A549 (cell line): ENCODE measurements around the gene RNF123. TPM values are rescaled to one million over a fixed set of nuclear protein-coding genes. Genes with fewer than 3 reads are reported as not detected.

Source experiments
- ATAC-seq, 2 experiments: fragments of 200-7000 bp in 1 of 2; fragments of >200 bp in 1 of 2; cut with Nextera tagmentation in 1 of 2; cut with Tn5 transposase in 1 of 2; 3 replicates each; pipeline versions ENCODE4 v1.8.0 to v1.9.1; 2018 to 2020; ENCODE audit warnings: mild to moderate bottlenecking in 1 of 2, moderate library complexity in 1 of 2
- CTCF ChIA-PET: fragments of 300-600 bp; sonication (Branson Sonifier 250); formaldehyde crosslinking; extraction: SDS; loops from one replicate; lab custom pipeline; 2021; ENCODE audit warnings: antibody characterized with exemption, inconsistent platforms; lab: Yijun Ruan, JAX
- POLR2A ChIA-PET: fragments of 350-600 bp; formaldehyde crosslinking; extraction: SDS; loops from one replicate; lab custom pipeline; 2021; ENCODE audit warnings: antibody characterized with exemption, inconsistent platforms; lab: Yijun Ruan, JAX
- DNase-seq, 2 experiments: peaks; one replicate each; pipeline versions ENCODE4 v3.0.0 to v3.0.0-alpha.2; 2011 to 2016; ENCODE audit warnings: low read depth in 1 of 2, low spot score in 1 of 2
- FAIRE-seq: peaks from 2 replicates; lab custom pipeline; 2011; peaks lifted over from hg19 to GRCh38; lab: Jason Lieb, UNC
- H3K27ac ChIP-seq, 2 experiments: fragments of >200 bp; sonication (Bioruptor Twin); formaldehyde crosslinking; 3 replicates each; pipeline ENCODE4 v1.5.1; 2016 to 2017
- H3K4me1 ChIP-seq: fragments of >200 bp; sonication (Bioruptor Twin); formaldehyde crosslinking; 3 replicates; pipeline ENCODE4 v1.6.1; 2016
- H3K4me2 ChIP-seq: fragments of >200 bp; sonication (Bioruptor Twin); formaldehyde crosslinking; 3 replicates; pipeline ENCODE4 v1.6.1; 2016
- H3K4me3 ChIP-seq: fragments of >200 bp; sonication (Bioruptor Twin); formaldehyde crosslinking; 3 replicates; pipeline ENCODE4 v1.5.1; 2016
- H3K9me3 ChIP-seq: fragments of >200 bp; sonication (Bioruptor Twin); formaldehyde crosslinking; 3 replicates; pipeline ENCODE4 v1.6.1; 2016
- BCL3 ChIP-seq: fragments of >200 bp; sonication (Bioruptor Twin); formaldehyde crosslinking; IDR thresholded peaks from 3 replicates; pipeline ENCODE4 v1.6.1; 2016
- CEBPB ChIP-seq, 2 experiments: fragments of >200 bp in 1 of 2; sonication (Bioruptor Twin) in 1 of 2; formaldehyde crosslinking in 1 of 2; IDR thresholded peaks; 2 replicates each; pipeline ENCODE4 v1.6.1; 2012 to 2016
- CHD4 ChIP-seq: fragments of 200-600 bp; sonication (generic); IDR thresholded peaks from 2 replicates; pipeline ENCODE4 v1.6.1; 2016; ENCODE audit warnings: antibody characterized with exemption, mild to moderate bottlenecking, borderline replicate concordance
- EHF ChIP-seq: fragments of 250-450 bp; sonication (Bioruptor Pico); IDR thresholded peaks from 2 replicates; pipeline ENCODE4 v1.5.0; 2020; ENCODE audit warnings: mild to moderate bottlenecking
- EHMT2 ChIP-seq: fragments of 200-600 bp; sonication (generic); IDR thresholded peaks from 2 replicates; pipeline ENCODE4 v1.6.1; 2016; ENCODE audit warnings: antibody characterized with exemption, low read depth, mild to moderate bottlenecking, moderate library complexity
- EP300 ChIP-seq, 2 experiments: fragments of >200 bp; sonication (Bioruptor Twin); formaldehyde crosslinking; IDR thresholded peaks; 2 replicates in 1 of 2; 3 replicates in 1 of 2; pipeline ENCODE4 v1.6.1; 2016 to 2017
- FOSL2 ChIP-seq, 2 experiments: fragments of 450-650 bp in 1 of 2; fragments of >200 bp in 1 of 2; sonication (Bioruptor Twin) in 1 of 2; formaldehyde crosslinking; IDR thresholded peaks; 2 replicates each; pipeline versions ENCODE4 v1.5.0 to v1.6.1; 2016 to 2020; ENCODE audit warnings: mild to moderate bottlenecking in 1 of 2, moderate library complexity in 1 of 2
- FOXS1 ChIP-seq: fragments of 250-450 bp; sonication (Bioruptor Pico); IDR thresholded peaks from 2 replicates; pipeline ENCODE4 v1.5.0; 2020; ENCODE audit warnings: mild to moderate bottlenecking, moderate library complexity
- HES2 ChIP-seq: fragments of >200 bp; sonication (Bioruptor Twin); formaldehyde crosslinking; IDR thresholded peaks from 2 replicates; pipeline ENCODE4 v1.6.1; 2016
- HOXA7 ChIP-seq: fragments of 250-450 bp; sonication (Bioruptor Pico); IDR thresholded peaks from 2 replicates; pipeline ENCODE4 v1.5.0; 2020; ENCODE audit warnings: mild to moderate bottlenecking, moderate library complexity
- KDM1A ChIP-seq: fragments of 200-600 bp; sonication (generic); IDR thresholded peaks from 2 replicates; pipeline ENCODE4 v1.6.1; 2016; ENCODE audit warnings: low read depth, mild to moderate bottlenecking
- KDM5A ChIP-seq: fragments of 200-600 bp; sonication (generic); IDR thresholded peaks from 2 replicates; pipeline ENCODE4 v1.6.1; 2016; ENCODE audit warnings: antibody characterized with exemption, mild to moderate bottlenecking
- PHF8 ChIP-seq: fragments of 200-600 bp; sonication (generic); IDR thresholded peaks from 2 replicates; pipeline ENCODE4 v1.6.1; 2016; ENCODE audit warnings: low read depth, mild to moderate bottlenecking, antibody characterized with exemption, moderate library complexity, borderline replicate concordance
- RFX5 ChIP-seq: fragments of 450-650 bp; IDR thresholded peaks from 2 replicates; pipeline ENCODE4 v1.7.1; 2014; ENCODE audit warnings: antibody characterized with exemption, mild to moderate bottlenecking, moderate library complexity
- SMC3 ChIP-seq: fragments of >200 bp; sonication (Bioruptor Twin); formaldehyde crosslinking; IDR thresholded peaks from 3 replicates; pipeline ENCODE4 v1.6.1; 2018; ENCODE audit warnings: inconsistent platforms
- WGBS: methylation state at CpG from one replicate; pipeline ENCODE4 v1.1.6; 2017; ENCODE audit errors: missing lambda C conversion rate; 5-methylcytosine and 5-hydroxymethylcytosine counted together
- polyA plus RNA-seq, 4 experiments: library from polyadenylated mRNA; depleted of rRNA in 3 of 4; stranded (reverse); fragments of >200 nt; fragmentation: RNase III in 1 of 4; extraction: RNeasy Plus Mini Kit Qiagen cat#74134 plus additional on column Dnase treatment in 1 of 4; gene quantifications; 2 replicates in 3 of 4; 3 replicates in 1 of 4; pipeline ENCODE4 v1.2.3, GENCODE V29; 2011 to 2017
- small RNA-seq, 6 experiments: library from RNA; depleted of rRNA; stranded (forward); fragments of <200 nt; gene quantifications; one replicate each; pipeline ENCODE3, GENCODE V24; 2012
- TF ChIP-seq, protein P1 (sequence below): fragments of 250-450 bp; sonication (Bioruptor Pico); IDR thresholded peaks from 2 replicates; pipeline ENCODE4 v1.5.0; 2021; ENCODE audit warnings: mild to moderate bottlenecking, moderate library complexity, borderline replicate concordance

RNF123 gene
- polyA plus RNA-seq, 2 of the 4 experiments (the other 2 are of a cell fraction): 14.4 to 16.0 TPM

GRCh38 chr3:49769286-49769915 lies 80.0 kb downstream of the RNF123 start:
- H3K9me3 ChIP-seq: no peaks in the 10 kb centered on the region
- no peak overlapping the region for H3K4me2 ChIP-seq
- 92% methylated on average over 3 of the region's 3 CpGs for WGBS
- peaks cover 3% of the 10 kb centered on the region; the same call in 2 of the 3 replicates for H3K4me1 ChIP-seq
- ATAC-seq (no peak), FAIRE-seq (no peak), DNase-seq (no peak)
- H3K4me3 ChIP-seq: no peak overlapping the region
- CTCF ChIA-PET: interaction anchor here (0.8 to 1.2 kb wide), 2 partner anchors 27 to 69 kb away, joined by 3 to 5 read pairs; no protein-coding TSS in a partner anchor
- no peak overlapping the region for H3K27ac ChIP-seq
- TF ChIP-seq EHF (no peak), FOSL2 (IDR thresholded peaks at IDR 0.05) (no peak), FOSL2 (CRISPR knock-in tag; IDR thresholded peaks at IDR 0.05) (no peak), EHMT2 (no peak), SMC3 (no peak), HOXA7 (CRISPR knock-in tag) (no peak), FOXS1 (no peak)
- TF ChIP-seq, protein P1, sequence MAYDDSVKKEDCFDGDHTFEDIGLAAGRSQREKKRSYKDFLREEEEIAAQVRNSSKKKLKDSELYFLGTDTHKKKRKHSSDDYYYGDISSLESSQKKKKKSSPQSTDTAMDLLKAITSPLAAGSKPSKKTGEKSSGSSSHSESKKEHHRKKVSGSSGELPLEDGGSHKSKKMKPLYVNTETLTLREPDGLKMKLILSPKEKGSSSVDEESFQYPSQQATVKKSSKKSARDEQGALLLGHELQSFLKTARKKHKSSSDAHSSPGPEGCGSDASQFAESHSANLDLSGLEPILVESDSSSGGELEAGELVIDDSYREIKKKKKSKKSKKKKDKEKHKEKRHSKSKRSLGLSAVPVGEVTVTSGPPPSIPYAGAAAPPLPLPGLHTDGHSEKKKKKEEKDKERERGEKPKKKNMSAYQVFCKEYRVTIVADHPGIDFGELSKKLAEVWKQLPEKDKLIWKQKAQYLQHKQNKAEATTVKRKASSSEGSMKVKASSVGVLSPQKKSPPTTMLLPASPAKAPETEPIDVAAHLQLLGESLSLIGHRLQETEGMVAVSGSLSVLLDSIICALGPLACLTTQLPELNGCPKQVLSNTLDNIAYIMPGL (CRISPR knock-in tag): no peak
- POLR2A ChIA-PET: no interaction called here

DNA sequence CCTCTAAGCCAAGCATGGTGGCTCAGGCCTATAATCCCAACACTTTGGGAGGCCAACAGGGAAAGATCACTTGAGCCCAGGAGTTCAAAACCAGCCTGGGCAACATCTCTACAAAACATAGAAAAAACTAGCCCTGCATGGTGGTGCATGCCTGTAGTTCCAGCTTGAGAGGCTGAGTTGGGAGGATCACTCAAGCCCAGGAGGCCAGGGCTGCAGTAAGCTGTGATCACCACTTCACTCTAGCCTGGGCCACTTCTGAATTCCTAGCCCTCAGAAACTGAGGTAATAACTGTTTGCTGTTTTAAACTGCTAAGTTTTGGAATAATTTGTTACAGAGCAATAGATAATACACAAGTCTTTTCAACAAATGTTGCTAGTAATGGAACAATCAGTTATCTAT lies 80.6 kb downstream of the RNF123 start:
- POLR2A ChIA-PET: no interaction called here
- H3K4me2 ChIP-seq: no peak overlapping the region
- H3K4me3 ChIP-seq: no peak overlapping the region
- peaks cover 8% of the 10 kb centered on the region; the same call in 2 of the 3 replicates for H3K4me1 ChIP-seq
- H3K27ac ChIP-seq: no peak overlapping the region
- DNase-seq (no peak), FAIRE-seq (no peak), ATAC-seq (no peak)
- CTCF ChIA-PET: interaction anchor here (0.8 to 1.2 kb wide), 2 partner anchors 27 to 69 kb away, joined by 3 to 5 read pairs; no protein-coding TSS in a partner anchor
- H3K9me3 ChIP-seq: no peaks in the 10 kb centered on the region
- TF ChIP-seq CEBPB (IDR thresholded peaks at IDR 0.05): no peak
- TF ChIP-seq EP300 (IDR thresholded peaks at IDR 0.05): no peak
- no peak for TF ChIP-seq HES2
- no peak for TF ChIP-seq KDM1A
- TF ChIP-seq CHD4: no peak
- no peak for TF ChIP-seq RFX5
- TF ChIP-seq PHF8: no peak
- TF ChIP-seq BCL3: no peak
- no peak for TF ChIP-seq KDM5A

Small RNA genes lying within 50 kb of the gene (small RNA-seq; reads per million reads assigned to genes)
- gene AMIGO3 (0 reads per million in 6 experiments), gene COX6CP14 (0 reads per million in 6 experiments)

Other genes starting within 250 kb of the RNF123 start
- 46.6 and 70.8 TPM in 2 replicates for gene DAG1, start 219.3 kb upstream of the RNF123 start, polyA plus RNA-seq (2011; rRNA removed)
- 57.1 to 59.6 TPM (median 59.4 TPM) in 3 replicates for gene DAG1, start 219.3 kb upstream of the RNF123 start, polyA plus RNA-seq (2017; fragmentation: RNase III; extraction: RNeasy Plus Mini Kit Qiagen cat#74134 plus additional on column Dnase treatment)
- gene BSN, start 135.1 kb upstream of the RNF123 start, polyA plus RNA-seq (2011; rRNA removed): 0.04 and 0.05 TPM in 2 replicates
- gene BSN, start 135.1 kb upstream of the RNF123 start, polyA plus RNA-seq (2017; fragmentation: RNase III; extraction: RNeasy Plus Mini Kit Qiagen cat#74134 plus additional on column Dnase treatment): 0.03 to 0.08 TPM (median 0.08 TPM) in 3 replicates
- gene APEH, start 15.2 kb upstream of the RNF123 start, polyA plus RNA-seq (2011; rRNA removed): 60.8 and 74.9 TPM in 2 replicates
- 57.9 to 66.9 TPM (median 64.9 TPM) in 3 replicates for gene APEH, start 15.2 kb upstream of the RNF123 start, polyA plus RNA-seq (2017; fragmentation: RNase III; extraction: RNeasy Plus Mini Kit Qiagen cat#74134 plus additional on column Dnase treatment)
- gene MST1, start 83 bp upstream of the RNF123 start, polyA plus RNA-seq (2011; rRNA removed): 3.6 and 5.0 TPM in 2 replicates
- gene MST1, start 83 bp upstream of the RNF123 start, polyA plus RNA-seq (2017; fragmentation: RNase III; extraction: RNeasy Plus Mini Kit Qiagen cat#74134 plus additional on column Dnase treatment): 3.2 to 6.9 TPM (median 4.9 TPM) in 3 replicates
- gene AMIGO3, start 30.1 kb downstream of the RNF123 start, polyA plus RNA-seq (2011; rRNA removed): 0.03 TPM in 1 of 2 replicates, not detected in the other
- 0.13 TPM in 1 of 3 replicates, not detected in the others for gene AMIGO3, start 30.1 kb downstream of the RNF123 start, polyA plus RNA-seq (2017; fragmentation: RNase III; extraction: RNeasy Plus Mini Kit Qiagen cat#74134 plus additional on column Dnase treatment)
- gene GMPPB, start 34.4 kb downstream of the RNF123 start, polyA plus RNA-seq (2011; rRNA removed): 12.2 and 12.9 TPM in 2 replicates
- gene GMPPB, start 34.4 kb downstream of the RNF123 start, polyA plus RNA-seq (2017; fragmentation: RNase III; extraction: RNeasy Plus Mini Kit Qiagen cat#74134 plus additional on column Dnase treatment): 22.1 to 26.9 TPM (median 24.1 TPM) in 3 replicates
- gene IP6K1, start 97.0 kb downstream of the RNF123 start, polyA plus RNA-seq (2011; rRNA removed): 22.2 and 28.9 TPM in 2 replicates
- 15.2 to 16.3 TPM (median 16.2 TPM) in 3 replicates for gene IP6K1, start 97.0 kb downstream of the RNF123 start, polyA plus RNA-seq (2017; fragmentation: RNase III; extraction: RNeasy Plus Mini Kit Qiagen cat#74134 plus additional on column Dnase treatment)
- 0.54 and 0.71 TPM in 2 replicates for gene CDHR4, start 110.3 kb downstream of the RNF123 start, polyA plus RNA-seq (2011; rRNA removed)
- gene CDHR4, start 110.3 kb downstream of the RNF123 start, polyA plus RNA-seq (2017; fragmentation: RNase III; extraction: RNeasy Plus Mini Kit Qiagen cat#74134 plus additional on column Dnase treatment): 0.52 to 1.1 TPM (median 0.66 TPM) in 3 replicates
- 0.21 and 0.39 TPM in 2 replicates for gene INKA1, start 113.7 kb downstream of the RNF123 start, polyA plus RNA-seq (2011; rRNA removed)
- 0.51 to 0.75 TPM (median 0.74 TPM) in 3 replicates for gene INKA1, start 113.7 kb downstream of the RNF123 start, polyA plus RNA-seq (2017; fragmentation: RNase III; extraction: RNeasy Plus Mini Kit Qiagen cat#74134 plus additional on column Dnase treatment)
- 0.22 and 0.33 TPM in 2 replicates for gene UBA7, start 124.4 kb downstream of the RNF123 start, polyA plus RNA-seq (2011; rRNA removed)
- gene UBA7, start 124.4 kb downstream of the RNF123 start, polyA plus RNA-seq (2017; fragmentation: RNase III; extraction: RNeasy Plus Mini Kit Qiagen cat#74134 plus additional on column Dnase treatment): 0.54 to 0.63 TPM (median 0.62 TPM) in 3 replicates
- 10.2 and 10.7 TPM in 2 replicates for gene TRAIP, start 167.0 kb downstream of the RNF123 start, polyA plus RNA-seq (2011; rRNA removed)
- 10.7 to 11.9 TPM (median 11.5 TPM) in 3 replicates for gene TRAIP, start 167.0 kb downstream of the RNF123 start, polyA plus RNA-seq (2017; fragmentation: RNase III; extraction: RNeasy Plus Mini Kit Qiagen cat#74134 plus additional on column Dnase treatment)
- gene CAMKV, start 180.3 kb downstream of the RNF123 start, polyA plus RNA-seq (2011; rRNA removed): 0.20 and 0.31 TPM in 2 replicates
- 0.31 to 0.51 TPM (median 0.46 TPM) in 3 replicates for gene CAMKV, start 180.3 kb downstream of the RNF123 start, polyA plus RNA-seq (2017; fragmentation: RNase III; extraction: RNeasy Plus Mini Kit Qiagen cat#74134 plus additional on column Dnase treatment)
- gene MST1R, start 214.3 kb downstream of the RNF123 start, polyA plus RNA-seq (2011; rRNA removed): 7.5 and 9.6 TPM in 2 replicates
- gene MST1R, start 214.3 kb downstream of the RNF123 start, polyA plus RNA-seq (2017; fragmentation: RNase III; extraction: RNeasy Plus Mini Kit Qiagen cat#74134 plus additional on column Dnase treatment): 5.9 to 6.1 TPM (median 6.0 TPM) in 3 replicates
- 4.2 and 5.1 TPM in 2 replicates for gene MON1A, start 240.3 kb downstream of the RNF123 start, polyA plus RNA-seq (2011; rRNA removed)
- 4.7 to 5.1 TPM (median 4.7 TPM) in 3 replicates for gene MON1A, start 240.3 kb downstream of the RNF123 start, polyA plus RNA-seq (2017; fragmentation: RNase III; extraction: RNeasy Plus Mini Kit Qiagen cat#74134 plus additional on column Dnase treatment)